AG09319 (cell line): ENCODE results near the gene FAM89A.

Experiments used
- DNase-seq: peaks from one replicate; pipeline ENCODE4 v3.0.0-alpha.2; 2010; ENCODE audit warnings: low read depth; ENCODE audit errors: extremely low read depth
- TF ChIP-seq, protein P1 (sequence below): IDR thresholded peaks from 2 replicates; pipeline ENCODE4 v1.5.1; 2011; ENCODE audit warnings: low read depth, mild to moderate bottlenecking, inconsistent platforms, low read length, moderate library complexity

The FAM89A gene

GRCh38 chr1:231074046-231074445 lies 34.0 kb upstream of the FAM89A start:
- TF ChIP-seq, protein P1, sequence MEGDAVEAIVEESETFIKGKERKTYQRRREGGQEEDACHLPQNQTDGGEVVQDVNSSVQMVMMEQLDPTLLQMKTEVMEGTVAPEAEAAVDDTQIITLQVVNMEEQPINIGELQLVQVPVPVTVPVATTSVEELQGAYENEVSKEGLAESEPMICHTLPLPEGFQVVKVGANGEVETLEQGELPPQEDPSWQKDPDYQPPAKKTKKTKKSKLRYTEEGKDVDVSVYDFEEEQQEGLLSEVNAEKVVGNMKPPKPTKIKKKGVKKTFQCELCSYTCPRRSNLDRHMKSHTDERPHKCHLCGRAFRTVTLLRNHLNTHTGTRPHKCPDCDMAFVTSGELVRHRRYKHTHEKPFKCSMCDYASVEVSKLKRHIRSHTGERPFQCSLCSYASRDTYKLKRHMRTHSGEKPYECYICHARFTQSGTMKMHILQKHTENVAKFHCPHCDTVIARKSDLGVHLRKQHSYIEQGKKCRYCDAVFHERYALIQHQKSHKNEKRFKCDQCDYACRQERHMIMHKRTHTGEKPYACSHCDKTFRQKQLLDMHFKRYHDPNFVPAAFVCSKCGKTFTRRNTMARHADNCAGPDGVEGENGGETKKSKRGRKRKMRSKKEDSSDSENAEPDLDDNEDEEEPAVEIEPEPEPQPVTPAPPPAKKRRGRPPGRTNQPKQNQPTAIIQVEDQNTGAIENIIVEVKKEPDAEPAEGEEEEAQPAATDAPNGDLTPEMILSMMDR, result no peak
- no peak for DNase-seq

- TF ChIP-seq, protein P1, result no peak
These were observed 33.3 kb upstream of the FAM89A start for GRCh38 chr1:231073331-231073730.

GRCh38 chr1:231072502-231073094 lies 32.5 kb upstream of the FAM89A start:
- TF ChIP-seq, protein P1, result no peak
- DNase-seq, result no peak

More at GRCh38 chr1:231073331-231073730, 33.3 kb upstream of the FAM89A start:
- no peak for DNase-seq

DNA sequence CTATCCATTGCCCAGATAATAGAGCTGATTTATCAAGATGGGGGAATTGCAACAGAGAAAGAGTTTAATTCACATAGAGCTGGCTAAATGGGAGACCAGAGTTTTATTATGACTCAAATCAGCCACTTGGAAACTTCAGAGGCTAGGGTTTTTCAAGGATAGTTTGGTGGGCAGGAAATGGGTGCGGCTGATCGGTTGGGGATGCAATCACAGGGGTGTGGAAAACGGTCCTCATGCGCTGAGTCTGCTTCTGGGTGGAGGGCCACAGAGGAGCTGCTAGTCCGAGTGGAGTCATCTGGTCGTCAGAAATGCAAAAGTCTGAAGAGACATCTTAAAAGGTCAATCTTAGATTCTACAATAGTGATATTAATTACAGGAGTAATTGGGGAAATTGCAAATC lies 32.0 kb upstream of the FAM89A start:
- no peak for DNase-seq
- TF ChIP-seq, protein P1, result no peak

GRCh38 chr1:231070758-231071444 lies 30.8 kb upstream of the FAM89A start:
- DNase-seq, result no peak
- TF ChIP-seq, protein P1, result no peak

DNA sequence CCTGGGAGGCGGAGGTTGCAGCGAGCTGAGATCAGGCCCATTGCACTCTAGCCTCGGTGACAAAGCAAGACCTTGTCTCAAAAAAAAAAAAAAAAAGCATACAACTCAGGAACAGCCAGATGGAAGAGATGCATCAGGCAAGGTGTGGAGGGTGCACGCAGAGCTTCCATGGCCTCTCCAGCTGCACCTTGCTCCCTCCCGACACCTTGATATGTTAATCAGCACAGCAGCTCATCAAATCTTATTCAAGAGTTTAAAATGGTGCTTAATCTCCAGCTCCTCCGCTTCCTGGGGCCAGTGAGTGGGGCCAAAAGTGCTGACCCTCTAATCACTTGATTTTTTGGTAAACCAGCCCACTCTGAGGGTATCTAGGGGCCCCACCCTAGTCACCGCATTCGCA lies 29.3 kb upstream of the FAM89A start:
- no peak for DNase-seq
- TF ChIP-seq, protein P1, result no peak

GRCh38 chr1:231068762-231069161 lies 28.7 kb upstream of the FAM89A start:
- DNase-seq, result no peak
- TF ChIP-seq, protein P1, result no peak
